ENCODE measurements around the gene EXOC2.
"Not testable (repeated sequence)": the region's sequence is repeated elsewhere in the genome, so short reads cannot be mapped to it uniquely, and the experiment has no call there.

Gene EXOC2

DNA sequence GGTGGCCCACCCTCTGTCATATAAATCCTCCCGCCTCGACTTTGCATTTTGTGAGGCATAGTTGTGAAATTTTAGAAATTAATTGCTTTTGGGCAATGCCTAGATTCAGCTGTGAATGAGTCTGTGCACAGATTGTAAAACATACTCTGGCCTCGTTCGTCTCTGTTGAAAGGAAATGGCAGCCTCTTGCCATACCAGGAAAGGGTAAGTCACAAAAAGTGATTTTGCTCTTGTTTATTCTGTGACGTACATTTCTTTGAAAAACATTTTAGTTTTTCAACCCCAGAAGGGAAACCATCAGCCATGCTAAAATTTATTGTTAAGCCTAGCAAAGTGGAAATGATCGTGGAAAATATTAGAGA, 15.3 kb upstream of the EXOC2 start:
- DNase-seq: no peak

- DNase-seq: no peak
These were observed 14.8 kb upstream of the EXOC2 start for GRCh38 chr6:707576-708236.

DNA sequence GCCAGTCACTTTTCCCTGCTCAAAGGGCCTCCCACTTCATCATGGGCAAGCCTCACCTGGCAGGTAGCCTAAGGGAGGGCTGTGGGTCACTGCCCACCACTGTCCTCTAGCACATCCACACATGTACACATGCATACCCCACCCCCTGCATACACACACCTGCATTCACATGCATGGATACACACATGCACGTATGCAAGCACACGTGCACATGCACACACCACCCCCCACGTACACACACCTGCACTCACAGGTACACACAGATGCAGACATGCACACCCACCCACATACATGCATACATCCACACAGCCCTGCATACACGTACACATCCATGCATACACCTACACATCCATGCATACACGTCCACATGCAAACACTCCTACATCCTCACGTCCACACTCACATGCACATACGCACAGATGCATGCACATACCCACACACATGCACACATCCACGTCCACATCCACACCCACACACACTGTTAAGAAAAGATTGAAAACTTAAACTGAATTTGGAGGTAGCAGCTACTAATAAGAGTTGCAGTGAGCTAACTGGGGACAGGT, 14.0 kb upstream of the EXOC2 start:
- DNase-seq: no peak

- no peak for DNase-seq
These were observed 13.2 kb upstream of the EXOC2 start for GRCh38 chr6:706146-706545.

DNA sequence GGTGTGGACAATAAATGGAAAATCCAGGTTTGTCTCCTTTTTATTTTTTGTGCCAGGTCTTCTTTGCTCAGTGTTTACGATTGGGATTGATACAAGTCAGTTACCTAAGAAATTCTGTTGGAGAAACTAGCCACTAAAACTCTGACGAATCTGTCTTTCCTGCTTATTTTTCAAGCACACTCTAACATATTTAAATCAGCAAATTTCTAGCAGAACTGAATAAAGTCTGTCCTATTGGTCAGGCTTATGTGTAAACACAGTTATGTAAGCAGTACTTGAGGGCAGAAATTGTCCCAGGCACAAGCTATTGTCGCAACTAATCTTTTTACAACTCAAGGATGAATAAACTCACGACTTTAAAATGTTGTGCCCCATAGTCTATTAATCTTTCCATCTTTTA, 12.1 kb upstream of the EXOC2 start:
- DNase-seq: no peak

GRCh38 chr6:704046-704445, 11.1 kb upstream of the EXOC2 start:
- DNase-seq: no peak

DNA sequence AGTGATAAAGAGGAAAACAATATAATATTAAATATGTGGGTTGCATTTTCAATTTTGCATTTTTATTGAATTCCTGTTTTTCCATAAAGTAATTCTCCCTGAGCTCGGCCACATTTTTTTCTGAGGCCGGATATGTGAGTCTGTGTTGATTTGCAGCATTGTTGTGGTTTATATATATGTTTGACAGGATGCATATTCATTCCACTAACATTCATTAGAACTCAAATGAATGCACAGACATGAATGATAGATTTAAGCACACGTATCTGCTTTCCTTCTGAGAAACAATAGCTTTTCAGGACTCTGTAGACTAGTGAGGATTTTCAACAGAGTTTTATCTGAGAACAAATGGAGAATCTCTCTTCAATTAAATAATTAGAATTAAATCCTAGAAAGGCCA, 10.6 kb upstream of the EXOC2 start:
- no peak for DNase-seq

- DNase-seq: no peak
These were observed 9.0 kb upstream of the EXOC2 start for GRCh38 chr6:701700-702479.

DNA sequence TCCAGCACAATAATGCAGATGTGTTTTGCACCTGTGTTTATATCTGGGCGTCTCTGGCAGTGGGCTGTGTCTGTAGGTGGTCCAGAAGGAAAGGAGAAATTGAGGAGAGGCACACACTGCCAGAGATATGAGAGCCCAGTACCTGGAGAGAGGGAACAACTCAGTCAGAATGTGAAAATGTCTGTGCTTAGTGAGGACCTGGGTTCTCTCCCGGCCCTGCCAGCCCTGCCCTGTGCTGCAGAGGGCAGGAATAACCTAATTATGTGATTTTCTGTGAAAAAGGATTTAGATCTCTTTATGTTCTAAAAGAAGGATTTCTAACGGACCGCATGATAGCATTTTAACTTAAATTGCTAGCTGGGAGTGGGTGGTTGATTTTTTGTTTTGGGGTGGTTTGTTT, 8.3 kb upstream of the EXOC2 start:
- DNase-seq: no peak

DNA sequence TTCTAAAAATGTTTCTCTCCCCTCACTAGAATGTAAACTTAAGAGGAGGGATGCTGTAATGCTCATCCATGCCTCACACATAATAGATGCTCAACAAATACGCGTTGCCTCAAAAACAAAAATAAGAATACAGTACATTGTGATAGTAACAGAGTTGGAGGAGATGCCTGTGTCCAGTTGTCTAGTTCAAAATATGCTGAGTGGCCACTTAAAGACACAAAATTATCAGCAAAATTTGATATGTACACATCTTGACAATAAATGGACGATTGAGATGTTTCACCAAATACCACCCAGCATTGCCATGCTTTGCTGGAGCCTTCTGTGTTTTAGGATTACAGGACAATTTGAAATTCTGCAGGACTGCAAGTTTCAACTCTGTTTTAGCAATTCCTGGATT, 7.6 kb upstream of the EXOC2 start:
- DNase-seq: no peak

GRCh38 chr6:699319-699718, 6.4 kb upstream of the EXOC2 start:
- no peak for DNase-seq

DNA sequence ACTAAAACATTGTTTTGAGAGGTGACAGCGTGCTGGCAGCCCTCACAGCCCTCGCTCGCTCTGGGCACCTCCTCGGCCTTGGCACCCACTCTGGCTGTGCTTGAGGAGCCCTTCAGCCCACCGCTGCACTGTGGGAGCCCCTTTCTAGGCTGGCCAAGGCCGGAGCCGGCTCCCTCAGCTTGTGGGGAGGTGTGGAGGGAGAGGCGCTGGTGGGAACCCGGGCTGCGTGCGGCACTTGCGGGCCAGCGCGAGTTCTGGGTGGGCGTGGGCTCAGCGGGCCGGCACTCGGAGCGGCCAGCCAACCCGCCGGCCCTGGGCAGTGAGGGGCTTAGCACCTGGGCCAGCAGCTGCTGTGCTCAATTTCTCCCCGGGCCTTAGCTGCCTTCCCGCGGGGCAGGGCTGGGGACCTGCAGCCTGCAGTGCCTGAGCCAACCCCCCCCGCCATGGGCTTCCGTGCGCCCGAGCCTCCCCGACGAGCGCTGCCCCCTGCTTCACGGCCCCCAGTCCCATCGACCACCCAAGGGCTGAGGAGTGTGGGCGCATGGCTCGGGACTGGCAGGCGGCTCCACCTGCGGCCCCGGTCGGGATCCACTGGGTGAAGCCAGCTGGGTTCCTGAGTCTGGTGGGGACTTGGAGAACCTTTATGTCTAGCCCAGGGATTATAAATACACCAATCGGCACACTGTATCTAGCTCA, 1.6 kb upstream of the EXOC2 start:
- DNase-seq: not testable (repeated sequence)

DNA sequence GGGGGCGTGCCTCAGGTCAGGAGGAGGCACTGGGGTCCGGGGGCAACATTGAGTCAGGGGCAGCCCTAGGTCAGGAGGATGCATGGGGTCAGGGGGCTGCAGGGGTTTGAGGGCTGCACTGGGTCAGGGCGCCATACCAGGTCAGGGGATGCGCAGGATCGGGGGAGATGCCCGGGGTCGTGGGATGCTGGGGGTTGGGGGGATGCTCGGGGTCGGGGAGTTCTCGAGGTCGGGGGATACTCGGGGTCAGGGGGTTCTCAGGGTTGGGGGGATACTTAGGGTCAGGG, 727 bp upstream of the EXOC2 start:
- DNase-seq: no peak

DNA sequence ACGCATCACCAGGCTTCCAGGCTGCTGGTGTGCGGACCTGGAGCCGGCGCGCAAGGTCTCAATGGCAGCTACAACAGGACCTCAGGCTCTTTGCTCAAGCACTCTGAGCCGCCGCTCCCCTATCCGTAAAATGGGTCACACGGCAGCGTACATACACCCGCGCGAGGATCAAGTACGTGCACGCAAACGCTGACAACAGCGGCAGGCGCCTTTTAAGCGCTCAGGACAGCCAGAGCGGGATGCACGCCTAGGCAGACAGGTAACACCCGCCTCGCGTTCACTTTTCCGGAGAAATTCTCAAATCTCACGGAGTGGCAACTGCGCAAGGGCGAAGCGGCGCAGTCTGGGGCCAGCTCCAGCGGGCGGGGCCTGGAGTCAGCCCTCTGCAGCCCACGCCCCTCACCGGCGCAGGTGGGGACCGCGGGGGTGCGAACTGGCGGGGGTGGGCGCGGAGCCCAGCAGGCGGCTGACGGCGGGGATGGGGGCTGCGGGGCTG, 535 bp downstream of the EXOC2 start:
- DNase-seq: no peak

- DNase-seq: no peak
These were observed 3.7 kb downstream of the EXOC2 start for GRCh38 chr6:689223-689622.

DNA sequence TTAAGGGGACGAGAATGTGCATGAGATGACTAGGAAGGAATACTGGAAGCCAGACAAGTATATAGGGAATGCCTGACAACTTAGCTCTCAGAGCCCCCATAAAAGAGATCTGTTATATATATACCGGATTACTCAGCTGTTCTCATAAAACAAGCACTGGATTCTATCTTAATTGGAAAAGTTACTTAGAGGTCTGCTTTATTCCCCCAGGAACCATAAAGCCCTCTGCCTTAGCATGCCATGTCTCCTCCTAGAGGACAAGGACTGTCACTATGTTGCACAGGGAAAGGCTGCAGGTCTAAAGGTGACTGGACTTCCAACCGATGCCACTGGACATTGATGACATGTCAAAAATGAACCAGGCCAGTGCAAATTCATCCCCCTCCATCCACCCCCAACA, 6.4 kb downstream of the EXOC2 start:
- no peak for DNase-seq

DNA sequence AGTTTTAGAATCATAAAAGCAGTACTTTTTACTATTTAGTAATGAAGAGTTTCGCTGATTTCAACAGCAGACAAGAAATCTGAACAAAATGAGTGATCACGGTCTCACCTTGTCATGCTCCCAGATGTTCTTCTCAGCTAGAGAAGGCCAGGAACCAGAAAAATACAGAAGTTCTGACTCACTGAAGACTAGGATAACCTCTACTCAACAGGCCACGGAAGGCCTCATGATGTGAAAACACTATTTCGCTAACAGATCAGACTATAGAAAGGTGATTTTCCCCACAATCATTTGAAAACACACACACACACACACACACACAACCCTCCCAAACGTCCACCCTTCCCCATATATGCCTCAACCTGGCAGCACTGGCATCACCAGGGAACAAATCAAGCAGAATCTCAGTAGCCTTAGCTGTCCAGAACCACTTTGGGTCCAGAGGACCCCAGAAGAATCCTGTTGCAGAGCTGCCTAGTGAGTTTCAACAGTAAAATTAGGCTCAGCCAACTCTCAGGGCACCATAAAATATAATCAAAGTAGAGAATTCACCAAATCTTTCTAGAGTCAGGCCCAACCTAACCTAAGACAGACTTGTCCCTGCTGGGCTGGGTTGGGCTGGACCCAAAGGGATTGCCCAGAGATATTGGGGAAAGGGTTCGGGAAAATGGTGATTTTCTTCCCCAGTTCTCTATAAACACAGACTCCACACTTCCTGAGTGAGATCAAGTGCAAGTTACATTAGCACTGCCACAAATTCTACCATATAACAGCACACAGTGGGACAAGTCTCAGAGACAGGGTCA, 7.9 kb downstream of the EXOC2 start:
- DNase-seq: no peak

DNA sequence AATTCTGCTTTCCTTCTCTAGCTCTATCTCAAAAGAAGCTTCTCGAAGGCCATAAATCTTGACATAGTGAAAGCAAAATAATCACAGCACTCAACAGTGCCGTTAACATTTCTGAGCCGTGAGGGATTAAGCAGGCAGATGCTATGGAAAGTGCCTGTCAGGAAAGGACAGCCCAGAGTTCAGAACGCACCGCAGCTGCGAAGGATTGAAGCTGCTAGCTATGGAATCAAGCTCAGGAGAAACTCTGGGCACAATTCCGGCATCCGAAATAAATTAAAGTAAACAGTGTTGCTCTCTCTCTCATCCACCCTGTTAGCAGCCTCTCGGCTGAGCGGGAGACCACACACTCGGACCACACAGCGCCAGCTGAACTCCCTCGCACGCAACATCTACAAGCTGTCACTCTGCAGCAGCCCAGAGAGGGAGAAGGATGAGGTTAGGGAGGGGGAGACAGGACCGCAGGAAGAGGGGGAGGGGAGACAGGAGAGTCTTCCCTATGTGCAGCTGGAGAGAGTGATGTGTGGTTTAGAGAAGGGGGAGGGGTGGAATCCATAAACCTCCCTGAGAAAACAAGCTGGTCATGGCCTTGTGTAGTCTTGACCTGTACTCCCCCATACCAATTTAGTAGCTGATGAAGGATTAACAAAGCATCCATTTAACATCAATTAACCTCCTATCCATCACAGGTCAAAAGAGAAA, 9.0 kb downstream of the EXOC2 start:
- peak; percentile 40 for DNase-seq

GRCh38 chr6:680666-681340, 12.1 kb downstream of the EXOC2 start:
- no peak for DNase-seq

- no peak for DNase-seq
These were observed 12.7 kb downstream of the EXOC2 start for GRCh38 chr6:680251-680650.

GRCh38 chr6:679282-679681, 13.7 kb downstream of the EXOC2 start:
- DNase-seq: no peak

- no peak for DNase-seq
These were observed 14.4 kb downstream of the EXOC2 start for GRCh38 chr6:678520-678919.
